H9 (cell line): ENCODE measurements around the gene KCNG2. TPM values are rescaled to one million over a fixed set of nuclear protein-coding genes. Genes with fewer than 3 reads are reported as not detected.

Source experiments
- DNase-seq: peaks from one replicate; pipeline ENCODE4 v3.0.0-alpha.2; 2017
- H2AFZ ChIP-seq: one replicate; pipeline ENCODE4 v1.6.1; 2013; ENCODE audit warnings: mild to moderate bottlenecking, low read length, control low read depth, moderate library complexity
- H2AK5ac ChIP-seq: 2 replicates; pipeline ENCODE4 v1.6.1; 2013; ENCODE audit warnings: low read length, control low read depth, mixed read lengths; ENCODE audit not compliant: insufficient read length
- H2BK120ac ChIP-seq: one replicate; pipeline ENCODE4 v1.6.1; 2013; ENCODE audit warnings: low read depth, mild to moderate bottlenecking, low read length, control low read depth, inconsistent platforms; ENCODE audit not compliant: poor library complexity, severe bottlenecking
- H2BK12ac ChIP-seq: 2 replicates; pipeline ENCODE4 v1.6.1; 2013; ENCODE audit warnings: low read length, control low read depth, mixed read lengths, low read depth; ENCODE audit not compliant: insufficient read length
- H2BK15ac ChIP-seq: 2 replicates; pipeline ENCODE4 v1.6.1; 2013; ENCODE audit warnings: low read depth, low read length, control low read depth
- H2BK20ac ChIP-seq: one replicate; pipeline ENCODE4 v1.6.1; 2013; ENCODE audit warnings: low read depth, mild to moderate bottlenecking, low read length, control low read depth, inconsistent platforms; ENCODE audit not compliant: poor library complexity, severe bottlenecking
- H2BK5ac ChIP-seq: 2 replicates; pipeline ENCODE4 v1.6.1; 2013; ENCODE audit warnings: low read length, control low read depth, mixed read lengths; ENCODE audit not compliant: insufficient read length
- H3K14ac ChIP-seq: 2 replicates; pipeline ENCODE4 v1.6.1; 2013; ENCODE audit warnings: low read length, control low read depth; ENCODE audit not compliant: insufficient read depth
- H3K18ac ChIP-seq: 2 replicates; pipeline ENCODE4 v1.6.1; 2013; ENCODE audit warnings: low read depth, mild to moderate bottlenecking, mixed read lengths, low read length, control low read depth; ENCODE audit not compliant: insufficient read length
- H3K23ac ChIP-seq: 2 replicates; pipeline ENCODE4 v1.6.1; 2013; ENCODE audit warnings: low read length, control low read depth, mixed read lengths, low read depth; ENCODE audit not compliant: insufficient read length
- H3K23me2 ChIP-seq: 2 replicates; pipeline ENCODE4 v1.6.1; 2013; ENCODE audit warnings: low read depth, mild to moderate bottlenecking, mixed read lengths, low read length, control low read depth; ENCODE audit not compliant: insufficient read length, poor library complexity, severe bottlenecking
- H3K27ac ChIP-seq: 2 replicates; pipeline ENCODE4 v1.5.1; 2013; ENCODE audit warnings: low read length, control low read depth, mixed read lengths, low read depth; ENCODE audit not compliant: insufficient read length
- H3K27me3 ChIP-seq: 2 replicates; pipeline ENCODE4 v1.6.1; 2013; ENCODE audit warnings: low read length, control low read depth, inconsistent platforms; ENCODE audit not compliant: insufficient read depth
- H3K4ac ChIP-seq: 2 replicates; pipeline ENCODE4 v1.6.1; 2013; ENCODE audit warnings: low read depth, mild to moderate bottlenecking, control low read depth, inconsistent platforms, low read length, moderate library complexity
- H3K4me1 ChIP-seq: 2 replicates; pipeline ENCODE4 v1.6.1; 2013; ENCODE audit warnings: low read length, control low read depth, inconsistent platforms; ENCODE audit not compliant: insufficient read depth
- H3K4me2 ChIP-seq: 2 replicates; pipeline ENCODE4 v1.6.1; 2013; ENCODE audit warnings: low read length, control low read depth, mixed read lengths; ENCODE audit not compliant: insufficient read length, insufficient read depth
- H3K56ac ChIP-seq: 2 replicates; pipeline ENCODE4 v1.6.1; 2013; ENCODE audit warnings: low read depth, mild to moderate bottlenecking, mixed read lengths, low read length, control low read depth; ENCODE audit not compliant: insufficient read length
- H3K79me1 ChIP-seq: 2 replicates; pipeline ENCODE4 v1.6.1; 2013; ENCODE audit warnings: low read depth, mild to moderate bottlenecking, moderate library complexity, low read length, control low read depth, inconsistent platforms; ENCODE audit not compliant: insufficient read depth, poor library complexity, severe bottlenecking
- H3K79me2 ChIP-seq: 2 replicates; pipeline ENCODE4 v1.6.1; 2013; ENCODE audit warnings: low read length, control low read depth, inconsistent platforms; ENCODE audit not compliant: insufficient read depth
- H3K9ac ChIP-seq: 2 replicates; pipeline ENCODE4 v1.6.1; 2013; ENCODE audit warnings: low read length, control low read depth, mixed read lengths; ENCODE audit not compliant: insufficient read length; ENCODE audit errors: extremely low read depth
- H3K9me3 ChIP-seq: one replicate; pipeline ENCODE4 v1.6.1; 2013; ENCODE audit warnings: low read depth, low read length, inconsistent platforms; ENCODE audit not compliant: control insufficient read depth
- H3T11ph ChIP-seq: one replicate; pipeline ENCODE4 v1.6.1; 2013; ENCODE audit warnings: mild to moderate bottlenecking, low read length, control low read depth, inconsistent platforms
- H4K20me1 ChIP-seq: one replicate; pipeline ENCODE4 v1.6.1; 2013; ENCODE audit not compliant: control insufficient read depth, insufficient read length, insufficient read depth
- H4K5ac ChIP-seq: 2 replicates; pipeline ENCODE4 v1.6.1; 2013; ENCODE audit warnings: low read depth, mild to moderate bottlenecking, mixed read lengths, low read length, control low read depth; ENCODE audit not compliant: insufficient read length
- H4K8ac ChIP-seq: replicated peaks from 2 replicates; pipeline ENCODE4 v1.6.1; 2013; ENCODE audit warnings: low read length, control low read depth, mixed read lengths, low read depth; ENCODE audit not compliant: insufficient read length
- H4K91ac ChIP-seq: 2 replicates; pipeline ENCODE4 v1.6.1; 2013; ENCODE audit warnings: low read depth, mild to moderate bottlenecking, moderate library complexity, mixed read lengths, low read length, control low read depth; ENCODE audit not compliant: insufficient read length
- H3K27ac Mint-ChIP-seq, 3 experiments: 2 replicates in 2 of 3; 3 replicates in 1 of 3; pipeline ENCODE4 v1.8.0; 2020 to 2021; ENCODE audit warnings: mixed read lengths in 3 of 3, mild to moderate bottlenecking in 1 of 3, moderate library complexity in 1 of 3
- H3K27me3 Mint-ChIP-seq: 2 replicates; pipeline ENCODE4 v1.8.0; 2021; ENCODE audit warnings: low read depth, mild to moderate bottlenecking, moderate library complexity, mixed read lengths
- H3K36me3 Mint-ChIP-seq, 3 experiments: 2 replicates in 2 of 3; 3 replicates in 1 of 3; pipeline ENCODE4 v1.8.0; 2020 to 2021; ENCODE audit warnings: low read depth in 3 of 3, mixed read lengths in 3 of 3; ENCODE audit not compliant: insufficient read depth in 1 of 3
- H3K4me1 Mint-ChIP-seq, 2 experiments: 2 replicates each; pipeline ENCODE4 v1.8.0; 2020; ENCODE audit warnings: mixed read lengths in 2 of 2
- H3K4me3 Mint-ChIP-seq, 2 experiments: 2 replicates in 1 of 2; 3 replicates in 1 of 2; pipeline ENCODE4 v1.8.0; 2020 to 2021; ENCODE audit warnings: mild to moderate bottlenecking in 2 of 2, mixed read lengths in 2 of 2, moderate library complexity in 1 of 2
- H3K9me3 Mint-ChIP-seq, 2 experiments: 2 replicates in 1 of 2; 3 replicates in 1 of 2; pipeline ENCODE4 v1.8.0; 2020; ENCODE audit warnings: mild to moderate bottlenecking in 2 of 2, mixed read lengths in 2 of 2, moderate library complexity in 1 of 2
- CTCF ChIP-seq: fragments of 200-600 bp; sonication (generic); conservative IDR thresholded peaks from 3 replicates; pipeline ENCODE4 v1.8.0; 2021; ENCODE audit warnings: antibody characterized with exemption, mild to moderate bottlenecking
- WGBS: extraction: QIAGEN DNeasy Blood & Tissue Kit; methylation state at CpG from one replicate; pipeline ENCODE4 v1.1.7; 2013; ENCODE audit warnings: missing lambda C conversion rate, low lambda C conversion rate, mixed read lengths; ENCODE audit not compliant: insufficient read length; ENCODE audit errors: extremely low coverage; 5-methylcytosine and 5-hydroxymethylcytosine counted together
- total RNA-seq: library from RNA; stranded (reverse); gene quantifications from 2 replicates; pipeline ENCODE4 v1.2.1, GENCODE V29; 2021

Gene KCNG2
- total RNA-seq, 1 experiment from 2014 or later, result 0.15 TPM

- Histone ChIP-seq H2BK20ac (no peak overlapping the region), H3K27me3 (peaks cover 20% of the 10 kb centered on the region; the same call in 1 of the 2 replicates), H2AK5ac (no peak overlapping the region), H3K4ac (no peak overlapping the region), H3K79me2 (no peaks in the 10 kb centered on the region), H3K79me1 (no peaks in the 10 kb centered on the region), H2BK5ac (no peak overlapping the region), H3T11ph (no peak overlapping the region), H2BK15ac (no peak overlapping the region), H3K14ac (no peak overlapping the region), H3K18ac (no peak overlapping the region), H2BK12ac (no peak overlapping the region), H3K23ac (no peak overlapping the region), H4K5ac (no peak overlapping the region), H2AFZ (no peak overlapping the region), H3K56ac (no peak overlapping the region), H4K8ac (no peak overlapping the region), H3K9ac (no peak overlapping the region), H2BK120ac (no peak overlapping the region), H4K20me1 (peaks cover 2% of the 10 kb centered on the region), H3K23me2 (no peaks in the 10 kb centered on the region), H4K91ac (no peak overlapping the region), H3K4me2 (no peak overlapping the region), H3K27ac (no peak overlapping the region), H3K4me1 (no peaks in the 10 kb centered on the region), H3K9me3 (no peaks in the 10 kb centered on the region)
- H3K9me3 Mint-ChIP-seq, result peaks cover 4 to 7% of the 10 kb centered on the region in 2 experiments; a peak in 3 of 5 replicates
- no peak overlapping the region for H3K4me3 Mint-ChIP-seq
- no peak overlapping the region for H3K27ac Mint-ChIP-seq
- H3K4me1 Mint-ChIP-seq, result peaks cover 2% of the 10 kb centered on the region in 2 experiments; a peak in 3 of 4 replicates
- no CpG with 5 or more reads among the region's 46 CpGs for WGBS
- peaks cover 84% of the 10 kb centered on the region for H3K27me3 Mint-ChIP-seq
- TF ChIP-seq CTCF, result no peak
- no peak for DNase-seq
- no peaks in the 10 kb centered on the region for H3K36me3 Mint-ChIP-seq
Measured at GRCh38 chr18:79792096-79792987, 5.4 kb upstream of the KCNG2 start.
